GM18873 (cell line): ENCODE data around the gene GNG4.
"Not testable (repeated sequence)": the region's sequence is repeated elsewhere in the genome, so short reads cannot be mapped to it uniquely, and the experiment has no call there.

Experiments used
- ATAC-seq: cut with Tn5 transposase; IDR thresholded peaks from one replicate; pipeline ENCODE4 v1.9.1; 2021; ENCODE audit warnings: mild to moderate bottlenecking, moderate library complexity, moderate number of reproducible peaks; ENCODE audit not compliant: unreplicated experiment, low FRiP score

The GNG4 gene

GRCh38 chr1:235588156-235588555, 61.4 kb downstream of the GNG4 start:
- no peak for ATAC-seq

GRCh38 chr1:235586992-235587391, 62.6 kb downstream of the GNG4 start:
- ATAC-seq: no peak

GRCh38 chr1:235586413-235586812, 63.2 kb downstream of the GNG4 start:
- no peak for ATAC-seq

GRCh38 chr1:235584973-235585372, 64.6 kb downstream of the GNG4 start:
- ATAC-seq: no peak

GRCh38 chr1:235583511-235584001, 66.0 kb downstream of the GNG4 start:
- no peak for ATAC-seq

- ATAC-seq: no peak
These were observed 67.5 kb downstream of the GNG4 start for GRCh38 chr1:235582130-235582529.

- ATAC-seq: no peak
These were observed 69.7 kb downstream of the GNG4 start for GRCh38 chr1:235579891-235580290.

GRCh38 chr1:235575597-235575996, 74.0 kb downstream of the GNG4 start:
- no peak for ATAC-seq

- ATAC-seq: no peak
These were observed 75.7 kb downstream of the GNG4 start for GRCh38 chr1:235573880-235574279.

GRCh38 chr1:235572971-235573370, 76.6 kb downstream of the GNG4 start:
- ATAC-seq: not testable (repeated sequence)

- no peak for ATAC-seq
These were observed 78.1 kb downstream of the GNG4 start for GRCh38 chr1:235571482-235571881.

- ATAC-seq: no peak
These were observed 81.6 kb downstream of the GNG4 start for GRCh38 chr1:235567812-235568503.

GRCh38 chr1:235566084-235566483, 83.5 kb downstream of the GNG4 start:
- no peak for ATAC-seq

- ATAC-seq: no peak
These were observed 86.0 kb downstream of the GNG4 start for GRCh38 chr1:235563513-235564061.

GRCh38 chr1:235562589-235562988, 87.0 kb downstream of the GNG4 start:
- ATAC-seq: no peak

- no peak for ATAC-seq
These were observed 90.9 kb downstream of the GNG4 start for GRCh38 chr1:235558621-235559169.

GRCh38 chr1:235557495-235557894, 92.1 kb downstream of the GNG4 start:
- no peak for ATAC-seq

- ATAC-seq: no peak
These were observed 92.8 kb downstream of the GNG4 start for GRCh38 chr1:235556807-235557206.

GRCh38 chr1:235553112-235553551, 96.5 kb downstream of the GNG4 start:
- no peak for ATAC-seq

- ATAC-seq: no peak
These were observed 97.4 kb downstream of the GNG4 start for GRCh38 chr1:235552146-235552716.

- ATAC-seq: no peak
These were observed 100.0 kb downstream of the GNG4 start for GRCh38 chr1:235549351-235550139.
